PC-9 (cell line): ENCODE results near the gene CREM. TPM values are rescaled to one million over a fixed set of nuclear protein-coding genes. Genes with fewer than 3 reads are reported as not detected.

Source experiments
- BruUV-seq: library from RNA; stranded (reverse); fragments of 400-500 nt; replicated peaks from 2 replicates; lab custom pipeline; 2021; lab: Mats Ljungman, UMichigan
- CTCF ChIA-PET: fragments of 300-600 bp; sonication (Branson Sonifier 250); formaldehyde crosslinking; loops from one replicate; lab custom pipeline; 2022; ENCODE audit warnings: antibody characterized with exemption; lab: Charles Lee
- POLR2A ChIA-PET: fragments of 300-600 bp; sonication (Branson Sonifier 250); formaldehyde crosslinking; loops from one replicate; lab custom pipeline; 2022; ENCODE audit warnings: antibody characterized with exemption; ENCODE audit not compliant: unreplicated experiment; lab: Charles Lee
- DNase-seq, 2 experiments: peaks; one replicate each; pipeline versions ENCODE4 v3.0.0 to v3.0.0-alpha.2; 2015 to 2022; ENCODE audit warnings: mixed read lengths in 1 of 2
- H2AFZ ChIP-seq: fragments of 200-600 bp; sonication (generic); 2 replicates; pipeline ENCODE4 v1.8.1; 2017; ENCODE audit warnings: antibody characterized with exemption
- H3F3A ChIP-seq: fragments of 200-600 bp; sonication (generic); 2 replicates; pipeline ENCODE4 v1.8.1; 2017; ENCODE audit warnings: antibody characterized with exemption, mild to moderate bottlenecking, low read depth; ENCODE audit not compliant: insufficient read depth
- H3K27ac ChIP-seq: fragments of 200-600 bp; sonication (generic); 2 replicates; pipeline ENCODE4 v1.6.1; 2016; ENCODE audit warnings: mixed run types
- H3K27me3 ChIP-seq: fragments of 200-600 bp; sonication (generic); 2 replicates; pipeline ENCODE4 v1.6.1; 2016; ENCODE audit warnings: low read depth, mixed run types; ENCODE audit not compliant: insufficient read depth
- H3K36me3 ChIP-seq: fragments of 200-600 bp; sonication (generic); 2 replicates; pipeline ENCODE4 v1.6.1; 2016; ENCODE audit warnings: low read depth, mixed run types
- H3K4me1 ChIP-seq: fragments of 200-600 bp; sonication (generic); replicated peaks from 2 replicates; pipeline ENCODE4 v1.6.1; 2016; ENCODE audit warnings: mixed run types; ENCODE audit not compliant: insufficient read depth
- H3K4me2 ChIP-seq: fragments of 200-600 bp; sonication (generic); 2 replicates; pipeline ENCODE4 v1.6.1; 2017; ENCODE audit warnings: mixed run types
- H3K4me3 ChIP-seq: fragments of 200-600 bp; sonication (generic); 2 replicates; pipeline ENCODE4 v1.6.1; 2016; ENCODE audit warnings: mixed run types
- H3K79me2 ChIP-seq: fragments of 200-600 bp; sonication (generic); 2 replicates; pipeline ENCODE4 v1.6.1; 2017; ENCODE audit warnings: low read depth, mixed run types
- H3K9me2 ChIP-seq: fragments of 200-600 bp; sonication (generic); 2 replicates; pipeline ENCODE4 v1.8.1; 2017; ENCODE audit warnings: mild to moderate bottlenecking; ENCODE audit not compliant: insufficient read depth
- H3K9me3 ChIP-seq: fragments of 200-600 bp; sonication (generic); 2 replicates; pipeline ENCODE4 v1.8.1; 2016; ENCODE audit warnings: low read depth; ENCODE audit not compliant: insufficient read depth
- H4K20me1 ChIP-seq: fragments of 200-600 bp; sonication (generic); 2 replicates; pipeline ENCODE4 v1.8.1; 2017; ENCODE audit not compliant: insufficient read depth
- CTCF ChIP-seq: fragments of 200-600 bp; sonication (generic); conservative IDR thresholded peaks from 2 replicates; pipeline ENCODE4 v1.6.1; 2017; ENCODE audit warnings: mixed run types, antibody characterized with exemption, mild to moderate bottlenecking, moderate library complexity
- EZH2 ChIP-seq: fragments of 200-600 bp; sonication (generic); IDR thresholded peaks from 2 replicates; pipeline ENCODE4 v1.8.0; 2017; ENCODE audit warnings: antibody characterized with exemption, low read depth
- intact Hi-C: fragments of 100-400 bp; cut with micrococcal nuclease; formaldehyde crosslinking; loops from one replicate; pipeline ENCODE4 v1.10.0; 2022; ENCODE audit not compliant: unreplicated experiment
- total RNA-seq: library from RNA; stranded (reverse); gene quantifications from 2 replicates; pipeline ENCODE4 v1.2.3, GENCODE V29; 2021

CREM gene
- total RNA-seq, 1 experiment from 2014 or later = 25.6 TPM

- no peak overlapping the region for H3K4me3 ChIP-seq
- ChIA-PET CTCF (no interaction called here), POLR2A (no interaction called here)
- H4K20me1 ChIP-seq = no peaks in the 10 kb centered on the region
- H3K9me3 ChIP-seq = no peaks in the 10 kb centered on the region
- no peak overlapping the region for H2AFZ ChIP-seq
- TF ChIP-seq CTCF = no peak
- no peak for TF ChIP-seq EZH2
- no peaks in the 10 kb centered on the region for H3K36me3 ChIP-seq
- H3K27me3 ChIP-seq = no peaks in the 10 kb centered on the region
- no peaks in the 10 kb centered on the region for H3F3A ChIP-seq
- H3K4me1 ChIP-seq = no peaks in the 10 kb centered on the region
- H3K27ac ChIP-seq = no peak overlapping the region
- H3K4me2 ChIP-seq = no peak overlapping the region
- intact Hi-C loops = no loop called here
- no TSS peak for BruUV-seq
- H3K79me2 ChIP-seq = no peaks in the 10 kb centered on the region
- DNase-seq = no peak
- no peaks in the 10 kb centered on the region for H3K9me2 ChIP-seq
Measured at GRCh38 chr10:35172146-35172545, 45.5 kb downstream of the CREM start.

GRCh38 chr10:35172574-35172973 lies 45.9 kb downstream of the CREM start:
- no peak for DNase-seq
- intact Hi-C loops = no loop called here
- Histone ChIP-seq H3K9me3 (no peaks in the 10 kb centered on the region), H3K36me3 (no peaks in the 10 kb centered on the region), H3K4me1 (no peaks in the 10 kb centered on the region), H3K4me3 (no peak overlapping the region), H3K4me2 (no peak overlapping the region), H3F3A (no peaks in the 10 kb centered on the region), H3K27me3 (no peaks in the 10 kb centered on the region), H3K27ac (no peak overlapping the region), H2AFZ (no peak overlapping the region), H4K20me1 (no peaks in the 10 kb centered on the region), H3K9me2 (no peaks in the 10 kb centered on the region), H3K79me2 (no peaks in the 10 kb centered on the region)
- no peak for TF ChIP-seq EZH2
- no peak for TF ChIP-seq CTCF
- ChIA-PET CTCF (no interaction called here), POLR2A (no interaction called here)
- no TSS peak for BruUV-seq

- H3F3A ChIP-seq = no peaks in the 10 kb centered on the region
- H4K20me1 ChIP-seq = no peaks in the 10 kb centered on the region
- H3K36me3 ChIP-seq = no peaks in the 10 kb centered on the region
- no peaks in the 10 kb centered on the region for H3K27me3 ChIP-seq
- no peak overlapping the region for H3K4me3 ChIP-seq
- no peak overlapping the region for H3K27ac ChIP-seq
- TF ChIP-seq EZH2 (no peak), CTCF (no peak)
- no peaks in the 10 kb centered on the region for H3K4me1 ChIP-seq
- intact Hi-C loops = no loop called here
- no peaks in the 10 kb centered on the region for H3K9me2 ChIP-seq
- CTCF ChIA-PET = interaction anchor here (0.6 kb wide), 1 partner anchor 57 kb away, joined by 3 read pairs; no protein-coding TSS in a partner anchor
- no peaks in the 10 kb centered on the region for H3K9me3 ChIP-seq
- H2AFZ ChIP-seq = no peak overlapping the region
- no peak for DNase-seq
- no peaks in the 10 kb centered on the region for H3K79me2 ChIP-seq
- POLR2A ChIA-PET = no interaction called here
- no peak overlapping the region for H3K4me2 ChIP-seq
- BruUV-seq = no TSS peak
Measured at GRCh38 chr10:35178331-35178730, 51.7 kb downstream of the CREM start.
